ENCODE measurements around the gene CUTA. TPM values are rescaled to one million over a fixed set of nuclear protein-coding genes. Genes with fewer than 3 reads are reported as not detected.

Gene CUTA
- total RNA-seq, 2 experiments from 2014 or later, result 164 to 175 TPM

- H3K36me3 ChIP-seq (ENCODE audit: insufficient read depth, low read length), result peaks cover 29% of the 10 kb centered on the region
- no peaks in the 10 kb centered on the region for H3K9me3 ChIP-seq (ENCODE audit: low read length)
- H3K4me3 ChIP-seq (ENCODE audit: low read depth, low read length, poor library complexity, severe bottlenecking), result peak within 1 kb of the TSS; percentile 77
- TSS peak; percentile 75 for BruUV-seq (replicated peaks)
- intact Hi-C loops (cut with micrococcal nuclease; ENCODE audit: unreplicated experiment), result loop anchor here (1.0 to 2.0 kb wide), 2 partner anchors 23 to 117 kb away; no protein-coding TSS in a partner anchor
- peaks cover 19% of the 10 kb centered on the region for H3K4me1 ChIP-seq (ENCODE audit: insufficient read depth, low read length, poor library complexity, severe bottlenecking)
- no peak for TF ChIP-seq CTCF (conservative IDR thresholded peaks at IDR 0.05; ENCODE audit: low read length)
- no peak for TF ChIP-seq EZH2phosphoT487 (IDR thresholded peaks at IDR 0.05; ENCODE audit: borderline replicate concordance, low read depth, low read length)
- H3K79me2 ChIP-seq (ENCODE audit: insufficient read depth, low read depth, low read length), result peaks cover 19% of the 10 kb centered on the region; the same call in 1 of the 2 replicates
- peak within 1 kb of the TSS; percentile 96 for H3K4me2 ChIP-seq (ENCODE audit: low read length)
- H2AFZ ChIP-seq (ENCODE audit: low read length), result peak within 1 kb of the TSS; percentile 54; the same call in 1 of the 2 replicates
- POLR2A ChIA-PET, result interaction anchor here (0.6 to 2.1 kb wide), 8 partner anchors 15 to 783 kb away, joined by 3 to 7 read pairs (median 3); partner anchors contain the start of genes HMGA1 and UQCC2
- CTCF ChIA-PET (ENCODE audit: unreplicated experiment), result interaction anchor here (0.5 to 1.8 kb wide), 2 partner anchors 23 to 31 kb away, joined by 3 to 4 read pairs; no protein-coding TSS in a partner anchor
- H4K20me1 ChIP-seq (ENCODE audit: insufficient read depth, low read length), result no peaks in the 10 kb centered on the region
- H3K9me2 ChIP-seq (ENCODE audit: insufficient read depth, low read length), result no peaks in the 10 kb centered on the region
- DNase-seq (ENCODE audit: low spot score), result peak; percentile 97
- H3K27ac ChIP-seq (ENCODE audit: low read depth, low read length, poor library complexity, severe bottlenecking), result peak within 1 kb of the TSS; percentile 30
Observed at GRCh38 chr6:33454009-33454946, 36.4 kb upstream of the CUTA start, which contains the start of gene ZBTB9. Gene ZBTB9 (plus strand): TSS chr6:33454576. CDS start chr6:33455101, 525 bp downstream.

- Histone ChIP-seq H3K9me2 (ENCODE audit: insufficient read depth, low read length) (no peaks in the 10 kb centered on the region), H3K79me2 (ENCODE audit: insufficient read depth, low read depth, low read length) (peaks cover 19% of the 10 kb centered on the region; the same call in 1 of the 2 replicates), H3K36me3 (ENCODE audit: insufficient read depth, low read length) (peaks cover 37% of the 10 kb centered on the region), H4K20me1 (ENCODE audit: insufficient read depth, low read length) (no peaks in the 10 kb centered on the region), H3K27ac (ENCODE audit: low read depth, low read length, poor library complexity, severe bottlenecking) (peak overlapping the region; percentile 30), H3K9me3 (ENCODE audit: low read length) (no peaks in the 10 kb centered on the region), H3K4me1 (ENCODE audit: insufficient read depth, low read length, poor library complexity, severe bottlenecking) (peaks cover 19% of the 10 kb centered on the region), H3K4me3 (ENCODE audit: low read depth, low read length, poor library complexity, severe bottlenecking) (peak overlapping the region; percentile 77), H3K4me2 (ENCODE audit: low read length) (peak overlapping the region; percentile 96), H2AFZ (ENCODE audit: low read length) (peak overlapping the region; percentile 53; the same call in 1 of the 2 replicates)
- intact Hi-C loops (cut with micrococcal nuclease; ENCODE audit: unreplicated experiment), result loop anchor here (1.0 to 2.0 kb wide), 2 partner anchors 22 to 117 kb away; no protein-coding TSS in a partner anchor
- BruUV-seq (replicated peaks), result no TSS peak
- no peak for DNase-seq (ENCODE audit: low spot score)
- ChIA-PET CTCF (ENCODE audit: unreplicated experiment) (interaction anchor here (1.8 kb wide), 1 partner anchor 22 kb away, joined by 4 read pairs; no protein-coding TSS in a partner anchor), POLR2A (interaction anchor here (0.6 to 2.1 kb wide), 4 partner anchors 22 to 258 kb away, joined by 3 to 7 read pairs (median 4); partner anchors contain the start of gene UQCC2)
- TF ChIP-seq EZH2phosphoT487 (IDR thresholded peaks at IDR 0.05; ENCODE audit: borderline replicate concordance, low read depth, low read length) (no peak), CTCF (conservative IDR thresholded peaks at IDR 0.05; ENCODE audit: low read length) (no peak)
Observed at GRCh38 chr6:33453393-33454008, 35.6 kb upstream of the CUTA start.

Measured in OCI-LY7 (cell line).